HepG2 (cell line): Measurements from ENCODE around the gene COPS9. TPM values are rescaled to one million over a fixed set of nuclear protein-coding genes. Genes with fewer than 3 reads are reported as not detected.

ENCODE experiments used
- ATAC-seq: fragments of 200-7000 bp; cut with Tn5 transposase; 3 replicates; pipeline ENCODE4 v1.9.1; 2020; ENCODE audit warnings: mild to moderate bottlenecking, moderate library complexity
- BruUV-seq: library from RNA; stranded (reverse); fragments of 400-500 nt; replicated peaks from 2 replicates; lab custom pipeline; 2021; lab: Mats Ljungman, UMichigan
- CTCF ChIA-PET: fragments of 300-600 bp; formaldehyde crosslinking; extraction: SDS; loops from one replicate; lab custom pipeline; 2021; ENCODE audit warnings: low total read pairs, inconsistent platforms, low intra/inter-chr PET ratio; lab: Yijun Ruan, JAX
- POLR2A ChIA-PET: fragments of 350-600 bp; sonication (Branson Sonifier 250); formaldehyde crosslinking; loops from one replicate; lab custom pipeline; 2020; ENCODE audit warnings: antibody characterized with exemption, inconsistent platforms; lab: Yijun Ruan, JAX
- DNase-seq: peaks from one replicate; pipeline ENCODE4 v3.0.0-alpha.2; 2015; ENCODE audit warnings: low spot score
- FAIRE-seq: peaks from 3 replicates; lab custom pipeline; 2011; peaks lifted over from hg19 to GRCh38; lab: Jason Lieb, UNC
- H2AFZ ChIP-seq: one replicate; pipeline ENCODE4 v1.6.1; 2011; ENCODE audit warnings: low read length, inconsistent platforms
- H3K27ac ChIP-seq: fragments of 300-600 bp; 3 replicates; pipeline ENCODE4 v1.8.0; 2011; ENCODE audit warnings: mixed run types, mild to moderate bottlenecking, mixed read lengths, low read length, inconsistent platforms; ENCODE audit not compliant: insufficient read depth; ENCODE audit errors: extremely low read length
- H3K27me3 ChIP-seq, 2 experiments: fragments of 200-600 bp in 1 of 2; 2 replicates in 1 of 2; 3 replicates in 1 of 2; pipeline versions ENCODE4 v1.6.0 to v1.8.0; 2011; ENCODE audit warnings: low read length in 2 of 2, mild to moderate bottlenecking in 2 of 2, moderate library complexity in 2 of 2, inconsistent platforms in 1 of 2; ENCODE audit not compliant: insufficient read depth in 2 of 2, control insufficient read depth in 1 of 2
- H3K36me3 ChIP-seq, 2 experiments: fragments of 200-600 bp in 1 of 2; replicated peaks in 1 of 2; 2 replicates in 1 of 2; 3 replicates in 1 of 2; pipeline versions ENCODE4 v1.5.1 to v1.8.0; 2011; ENCODE audit warnings: low read length in 2 of 2, inconsistent platforms in 1 of 2; ENCODE audit not compliant: insufficient read depth in 2 of 2, control insufficient read depth in 1 of 2
- H3K4me1 ChIP-seq: 2 replicates; pipeline ENCODE4 v1.5.1; 2012; ENCODE audit warnings: low read length, inconsistent platforms; ENCODE audit not compliant: insufficient read depth
- H3K4me2 ChIP-seq: 2 replicates; pipeline ENCODE4 v1.6.0; 2011; ENCODE audit warnings: low read depth, low read length, inconsistent platforms
- H3K4me3 ChIP-seq, 3 experiments: fragments of 200-600 bp in 1 of 3; sonication (generic), shearing (Covaris generic) in 1 of 3; replicated peaks in 1 of 3; 2 replicates each; pipeline ENCODE4 v1.5.1; 2011 to 2016; ENCODE audit warnings: low read length in 3 of 3, inconsistent platforms in 2 of 3, low read depth in 2 of 3, mild to moderate bottlenecking in 2 of 3, control low read depth in 1 of 3, mixed read lengths in 1 of 3; ENCODE audit not compliant: insufficient read depth in 1 of 3
- H3K79me2 ChIP-seq: one replicate; pipeline ENCODE4 v1.6.1; 2011; ENCODE audit warnings: low read length, inconsistent platforms; ENCODE audit not compliant: insufficient read depth
- H3K9ac ChIP-seq: 2 replicates; pipeline ENCODE4 v1.6.0; 2011; ENCODE audit warnings: mild to moderate bottlenecking, low read depth, low read length, inconsistent platforms; ENCODE audit not compliant: insufficient read depth
- H3K9me3 ChIP-seq: 2 replicates; pipeline ENCODE4 v1.5.1; 2012; ENCODE audit warnings: mild to moderate bottlenecking, low read length
- H4K20me1 ChIP-seq: 2 replicates; pipeline ENCODE4 v1.6.0; 2011; ENCODE audit warnings: inconsistent platforms, mild to moderate bottlenecking, low read length, moderate library complexity; ENCODE audit not compliant: insufficient read depth
- ARNT ChIP-seq: fragments of 450-650 bp; IDR thresholded peaks from 2 replicates; pipeline ENCODE4 v1.6.1; 2017
- EED ChIP-seq: sonication (generic); formaldehyde crosslinking; IDR thresholded peaks from 2 replicates; pipeline ENCODE4 v1.5.0; 2020; ENCODE audit warnings: mild to moderate bottlenecking, missing genetic modification reagents
- IRF2 ChIP-seq: IDR thresholded peaks from 2 replicates; pipeline ENCODE4 v1.6.1; 2018; ENCODE audit warnings: missing genetic modification reagents, missing compliant biosample characterization
- RARA ChIP-seq: IDR thresholded peaks from 2 replicates; pipeline ENCODE4 v1.6.1; 2016; ENCODE audit warnings: missing genetic modification reagents, missing compliant biosample characterization
- RFX1 ChIP-seq: fragments of 450-650 bp; IDR thresholded peaks from 2 replicates; pipeline ENCODE4 v1.6.1; 2017
- ZFP37 ChIP-seq: sonication (generic); formaldehyde crosslinking; IDR thresholded peaks from 2 replicates; pipeline ENCODE4 v1.4.0; 2020; ENCODE audit warnings: missing genetic modification reagents, borderline replicate concordance
- ZNF143 ChIP-seq: sonication (generic); formaldehyde crosslinking; IDR thresholded peaks from 2 replicates; pipeline ENCODE4 v1.4.0; 2020; ENCODE audit warnings: missing genetic modification reagents
- ZNF225 ChIP-seq: sonication (generic); formaldehyde crosslinking; IDR thresholded peaks from 2 replicates; pipeline ENCODE4 v1.4.0; 2020; ENCODE audit warnings: mild to moderate bottlenecking, missing genetic modification reagents
- ZNF24 ChIP-seq: fragments of 450-650 bp; IDR thresholded peaks from 2 replicates; pipeline ENCODE4 v1.6.1; 2017; ENCODE audit warnings: antibody characterized with exemption, mild to moderate bottlenecking
- ZNF441 ChIP-seq: sonication (generic); formaldehyde crosslinking; IDR thresholded peaks from 2 replicates; pipeline ENCODE4 v1.7.0; 2021; ENCODE audit warnings: missing genetic modification reagents, borderline replicate concordance
- ZNF562 ChIP-seq: sonication (generic); formaldehyde crosslinking; IDR thresholded peaks from 2 replicates; pipeline ENCODE4 v1.8.0; 2022; ENCODE audit warnings: missing genetic modification reagents, borderline replicate concordance
- WGBS: methylation state at CpG from one replicate; pipeline ENCODE4 v1.1.6; 2017; ENCODE audit warnings: low lambda C conversion rate; 5-methylcytosine and 5-hydroxymethylcytosine counted together
- in situ Hi-C: cut with HindIII; loops from 2 replicates; pipeline ENCODE4 v1.10.0; 2017; ENCODE audit warnings: low pct_unique_long_range_greater_than_20kb; ENCODE audit not compliant: extremely low pct_ligation_motif_present
- intact Hi-C: fragments of 100-400 bp; cut with micrococcal nuclease; formaldehyde crosslinking; loops from one replicate; pipeline ENCODE4 v1.10.0; 2022; ENCODE audit not compliant: unreplicated experiment
- polyA plus RNA-seq, 8 experiments: library from polyadenylated mRNA; depleted of rRNA in 3 of 8; stranded (reverse) in 7 of 8; unstranded in 1 of 8; fragments of >200 nt; fragmentation: Illumina TruSeq in 4 of 8; extraction: Trizol in 4 of 8; gene quantifications; 2 replicates each; pipeline versions ENCODE4 v1.2.1 to v1.2.3, GENCODE V29; 2011 to 2016; ENCODE audit warnings: low read depth in 4 of 8, missing spikeins in 1 of 8, mixed read lengths in 1 of 8; ENCODE audit not compliant: insufficient read depth in 1 of 8
- total RNA-seq, 5 experiments: library from RNA; depleted of rRNA; stranded (reverse); fragments of >200 nt; fragmentation: Illumina TruSeq; extraction: Trizol; gene quantifications; 2 replicates each; pipeline ENCODE4 v1.2.3, GENCODE V29; 2016; ENCODE audit warnings: low read depth in 1 of 5
- TF ChIP-seq, protein P1 (sequence below): sonication (generic); formaldehyde crosslinking; IDR thresholded peaks from 2 replicates; pipeline ENCODE4 v1.8.1; 2023; ENCODE audit warnings: mild to moderate bottlenecking, moderate library complexity, missing genetic modification reagents
- TF ChIP-seq, protein P2 (sequence below): IDR thresholded peaks from 2 replicates; pipeline ENCODE4 v1.6.1; 2016; ENCODE audit warnings: missing biosample characterization, missing genetic modification reagents, low read depth
- TF ChIP-seq, protein P3 (sequence below): sonication (generic); formaldehyde crosslinking; IDR thresholded peaks from 2 replicates; pipeline ENCODE4 v1.8.0; 2023; ENCODE audit warnings: mild to moderate bottlenecking, missing genetic modification reagents
- TF ChIP-seq, protein P4 (sequence below): sonication (generic); formaldehyde crosslinking; IDR thresholded peaks from 2 replicates; pipeline ENCODE4 v1.4.0; 2020; ENCODE audit warnings: missing genetic modification reagents
- TF ChIP-seq, protein P5 (sequence below): sonication (generic); formaldehyde crosslinking; IDR thresholded peaks from 2 replicates; pipeline ENCODE4 v1.4.0; 2020; ENCODE audit warnings: missing genetic modification reagents

The COPS9 gene
- total and polyA plus RNA-seq, 2 of the 13 experiments (the other 11 are each of a cell fraction or from before 2014, with no cell fraction given): 180 to 247 TPM

DNA sequence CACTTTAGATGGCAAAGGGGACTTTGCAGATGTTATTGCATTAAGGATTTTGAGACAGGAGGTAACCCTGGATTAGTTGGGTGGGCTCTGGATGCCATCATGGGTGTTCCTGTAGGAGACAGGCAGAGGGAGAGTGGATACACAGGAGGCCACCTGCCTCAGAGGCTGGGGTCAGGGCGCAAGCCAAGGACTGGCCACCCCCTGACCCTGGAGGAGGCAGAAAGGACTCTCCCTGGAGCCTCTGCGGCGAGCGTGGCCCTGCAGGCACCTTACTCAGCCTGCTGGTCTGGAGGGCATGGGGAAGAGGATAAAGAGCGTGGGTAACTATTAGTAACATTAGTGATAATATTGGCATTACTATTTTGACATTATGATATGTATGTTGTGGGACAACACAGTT is 25.9 kb upstream of the COPS9 start:
- intact Hi-C loops: no loop called here
- 1% methylated on average over 4 of the region's 5 CpGs for WGBS
- DNase-seq (no peak), ATAC-seq (no peak), FAIRE-seq (no peak)
- ChIA-PET POLR2A (no interaction called here), CTCF (no interaction called here)
- Histone ChIP-seq H3K4me2 (no peak overlapping the region), H3K9me3 (no peaks in the 10 kb centered on the region), H3K4me1 (no peaks in the 10 kb centered on the region), H2AFZ (no peak overlapping the region), H4K20me1 (no peaks in the 10 kb centered on the region; the same call in 1 of the 2 replicates), H3K36me3 (no peaks in the 10 kb centered on the region), H3K4me3 (no peak overlapping the region), H3K79me2 (no peaks in the 10 kb centered on the region), H3K27ac (no peak overlapping the region), H3K27me3 (peaks cover 0 to 40% of the 10 kb centered on the region in 2 experiments; a peak in 4 of 5 replicates), H3K9ac (no peak overlapping the region)
- in situ Hi-C loops: no loop called here
- BruUV-seq: no TSS peak
- TF ChIP-seq, protein P1, sequence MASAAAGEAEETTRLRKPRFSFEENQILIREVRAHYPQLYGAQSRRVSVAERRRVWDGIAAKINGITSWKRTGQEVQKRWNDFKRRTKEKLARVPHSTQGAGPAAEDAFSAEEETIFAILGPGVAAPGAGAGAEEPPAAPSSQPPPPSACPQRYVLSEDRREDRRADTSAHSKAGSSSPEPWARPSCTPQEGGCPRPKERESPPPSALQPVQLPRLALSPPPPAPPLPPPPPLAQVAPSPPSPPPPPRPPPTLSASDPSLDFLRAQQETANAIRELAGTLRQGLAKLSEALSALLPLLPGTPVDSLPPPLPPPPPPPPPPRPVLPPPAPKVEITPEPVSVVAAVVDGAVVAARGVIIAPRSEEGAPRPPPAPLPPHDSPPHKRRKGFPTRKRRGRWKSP (CRISPR knock-in tag): no peak
- TF ChIP-seq, protein P2, sequence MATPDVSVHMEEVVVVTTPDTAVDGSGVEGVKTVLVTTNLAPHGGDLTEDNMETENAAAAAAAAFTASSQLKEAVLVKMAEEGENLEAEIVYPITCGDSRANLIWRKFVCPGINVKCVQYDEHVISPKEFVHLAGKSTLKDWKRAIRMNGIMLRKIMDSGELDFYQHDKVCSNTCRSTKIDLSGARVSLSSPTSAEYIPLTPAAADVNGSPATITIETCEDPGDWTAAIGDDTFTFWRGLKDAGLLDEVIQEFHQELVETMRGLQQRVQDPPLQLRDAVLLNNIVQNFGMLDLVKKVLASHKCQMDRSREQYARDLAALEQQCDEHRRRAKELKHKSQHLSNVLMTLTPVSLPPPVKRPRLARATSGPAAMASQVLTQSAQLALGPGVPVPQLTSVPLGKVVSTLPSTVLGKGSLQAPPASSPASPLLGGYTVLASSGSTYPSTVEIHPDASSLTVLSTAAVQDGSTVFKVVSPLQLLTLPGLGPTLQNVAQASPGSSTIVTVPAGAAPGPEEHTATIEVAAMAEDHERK (CRISPR knock-in tag): no peak
- TF ChIP-seq ZFP37 (CRISPR knock-in tag) (no peak), ZNF441 (no peak), ZNF143 (CRISPR knock-in tag) (no peak), ARNT (no peak), ZNF562 (no peak), IRF2 (CRISPR knock-in tag) (no peak), EED (CRISPR knock-in tag) (no peak), ZNF24 (no peak), RARA (CRISPR knock-in tag) (no peak), RFX1 (no peak), ZNF225 (CRISPR knock-in tag) (no peak)
- TF ChIP-seq, protein P3, sequence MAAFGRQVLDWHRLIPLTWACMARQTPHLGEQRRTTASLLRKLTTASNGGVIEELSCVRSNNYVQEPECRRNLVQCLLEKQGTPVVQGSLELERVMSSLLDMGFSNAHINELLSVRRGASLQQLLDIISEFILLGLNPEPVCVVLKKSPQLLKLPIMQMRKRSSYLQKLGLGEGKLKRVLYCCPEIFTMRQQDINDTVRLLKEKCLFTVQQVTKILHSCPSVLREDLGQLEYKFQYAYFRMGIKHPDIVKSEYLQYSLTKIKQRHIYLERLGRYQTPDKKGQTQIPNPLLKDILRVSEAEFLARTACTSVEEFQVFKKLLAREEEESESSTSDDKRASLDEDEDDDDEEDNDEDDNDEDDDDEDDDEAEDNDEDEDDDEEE: no peak
- TF ChIP-seq, protein P4, sequence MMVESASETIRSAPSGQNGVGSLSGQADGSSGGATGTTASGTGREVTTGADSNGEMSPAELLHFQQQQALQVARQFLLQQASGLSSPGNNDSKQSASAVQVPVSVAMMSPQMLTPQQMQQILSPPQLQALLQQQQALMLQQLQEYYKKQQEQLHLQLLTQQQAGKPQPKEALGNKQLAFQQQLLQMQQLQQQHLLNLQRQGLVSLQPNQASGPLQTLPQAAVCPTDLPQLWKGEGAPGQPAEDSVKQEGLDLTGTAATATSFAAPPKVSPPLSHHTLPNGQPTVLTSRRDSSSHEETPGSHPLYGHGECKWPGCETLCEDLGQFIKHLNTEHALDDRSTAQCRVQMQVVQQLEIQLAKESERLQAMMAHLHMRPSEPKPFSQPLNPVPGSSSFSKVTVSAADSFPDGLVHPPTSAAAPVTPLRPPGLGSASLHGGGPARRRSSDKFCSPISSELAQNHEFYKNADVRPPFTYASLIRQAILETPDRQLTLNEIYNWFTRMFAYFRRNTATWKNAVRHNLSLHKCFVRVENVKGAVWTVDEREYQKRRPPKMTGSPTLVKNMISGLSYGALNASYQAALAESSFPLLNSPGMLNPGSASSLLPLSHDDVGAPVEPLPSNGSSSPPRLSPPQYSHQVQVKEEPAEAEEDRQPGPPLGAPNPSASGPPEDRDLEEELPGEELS (CRISPR knock-in tag): no peak
- TF ChIP-seq, protein P5, sequence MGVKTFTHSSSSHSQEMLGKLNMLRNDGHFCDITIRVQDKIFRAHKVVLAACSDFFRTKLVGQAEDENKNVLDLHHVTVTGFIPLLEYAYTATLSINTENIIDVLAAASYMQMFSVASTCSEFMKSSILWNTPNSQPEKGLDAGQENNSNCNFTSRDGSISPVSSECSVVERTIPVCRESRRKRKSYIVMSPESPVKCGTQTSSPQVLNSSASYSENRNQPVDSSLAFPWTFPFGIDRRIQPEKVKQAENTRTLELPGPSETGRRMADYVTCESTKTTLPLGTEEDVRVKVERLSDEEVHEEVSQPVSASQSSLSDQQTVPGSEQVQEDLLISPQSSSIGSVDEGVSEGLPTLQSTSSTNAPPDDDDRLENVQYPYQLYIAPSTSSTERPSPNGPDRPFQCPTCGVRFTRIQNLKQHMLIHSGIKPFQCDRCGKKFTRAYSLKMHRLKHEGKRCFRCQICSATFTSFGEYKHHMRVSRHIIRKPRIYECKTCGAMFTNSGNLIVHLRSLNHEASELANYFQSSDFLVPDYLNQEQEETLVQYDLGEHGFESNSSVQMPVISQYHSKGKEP (CRISPR knock-in tag): no peak
